Measurements from ENCODE around the gene ZBED1.

DNA sequence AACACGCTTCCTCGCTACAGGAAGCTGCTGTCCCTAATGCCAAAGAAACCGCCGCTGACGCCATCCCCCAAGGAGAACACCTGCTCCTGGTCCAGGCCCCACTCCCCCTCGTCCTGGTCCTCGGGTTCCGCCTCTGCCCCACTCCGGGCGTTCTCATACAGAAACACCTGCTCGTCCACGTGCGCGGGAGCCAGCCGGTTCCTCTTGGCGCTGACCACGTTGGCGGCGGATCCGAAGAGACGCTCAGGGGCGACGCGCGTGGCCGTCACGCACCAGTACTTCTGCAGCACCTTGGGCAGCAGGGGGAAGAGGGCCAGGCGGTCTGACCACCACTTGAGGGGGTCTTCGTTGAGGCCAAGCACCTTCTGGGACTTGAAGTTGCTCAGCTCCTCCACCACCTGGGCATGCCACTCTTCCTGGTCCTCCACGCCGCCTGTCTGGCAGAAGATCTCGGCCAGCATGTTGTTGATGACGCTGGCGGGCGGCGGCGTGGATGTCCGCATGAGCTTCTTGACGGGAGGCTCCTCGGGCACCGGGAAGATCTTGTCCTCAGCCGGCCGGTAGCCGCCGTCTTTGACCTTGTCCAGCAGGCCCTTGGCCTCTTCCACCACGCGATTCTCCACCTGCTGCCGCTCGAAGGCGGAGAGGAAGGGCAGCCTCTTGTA, 12.0 kb downstream of the ZBED1 start:
- TF ChIP-seq, protein P1, sequence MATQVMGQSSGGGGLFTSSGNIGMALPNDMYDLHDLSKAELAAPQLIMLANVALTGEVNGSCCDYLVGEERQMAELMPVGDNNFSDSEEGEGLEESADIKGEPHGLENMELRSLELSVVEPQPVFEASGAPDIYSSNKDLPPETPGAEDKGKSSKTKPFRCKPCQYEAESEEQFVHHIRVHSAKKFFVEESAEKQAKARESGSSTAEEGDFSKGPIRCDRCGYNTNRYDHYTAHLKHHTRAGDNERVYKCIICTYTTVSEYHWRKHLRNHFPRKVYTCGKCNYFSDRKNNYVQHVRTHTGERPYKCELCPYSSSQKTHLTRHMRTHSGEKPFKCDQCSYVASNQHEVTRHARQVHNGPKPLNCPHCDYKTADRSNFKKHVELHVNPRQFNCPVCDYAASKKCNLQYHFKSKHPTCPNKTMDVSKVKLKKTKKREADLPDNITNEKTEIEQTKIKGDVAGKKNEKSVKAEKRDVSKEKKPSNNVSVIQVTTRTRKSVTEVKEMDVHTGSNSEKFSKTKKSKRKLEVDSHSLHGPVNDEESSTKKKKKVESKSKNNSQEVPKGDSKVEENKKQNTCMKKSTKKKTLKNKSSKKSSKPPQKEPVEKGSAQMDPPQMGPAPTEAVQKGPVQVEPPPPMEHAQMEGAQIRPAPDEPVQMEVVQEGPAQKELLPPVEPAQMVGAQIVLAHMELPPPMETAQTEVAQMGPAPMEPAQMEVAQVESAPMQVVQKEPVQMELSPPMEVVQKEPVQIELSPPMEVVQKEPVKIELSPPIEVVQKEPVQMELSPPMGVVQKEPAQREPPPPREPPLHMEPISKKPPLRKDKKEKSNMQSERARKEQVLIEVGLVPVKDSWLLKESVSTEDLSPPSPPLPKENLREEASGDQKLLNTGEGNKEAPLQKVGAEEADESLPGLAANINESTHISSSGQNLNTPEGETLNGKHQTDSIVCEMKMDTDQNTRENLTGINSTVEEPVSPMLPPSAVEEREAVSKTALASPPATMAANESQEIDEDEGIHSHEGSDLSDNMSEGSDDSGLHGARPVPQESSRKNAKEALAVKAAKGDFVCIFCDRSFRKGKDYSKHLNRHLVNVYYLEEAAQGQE (IDR thresholded peaks at IDR 0.05), result no peak
- TF ChIP-seq, protein P2, sequence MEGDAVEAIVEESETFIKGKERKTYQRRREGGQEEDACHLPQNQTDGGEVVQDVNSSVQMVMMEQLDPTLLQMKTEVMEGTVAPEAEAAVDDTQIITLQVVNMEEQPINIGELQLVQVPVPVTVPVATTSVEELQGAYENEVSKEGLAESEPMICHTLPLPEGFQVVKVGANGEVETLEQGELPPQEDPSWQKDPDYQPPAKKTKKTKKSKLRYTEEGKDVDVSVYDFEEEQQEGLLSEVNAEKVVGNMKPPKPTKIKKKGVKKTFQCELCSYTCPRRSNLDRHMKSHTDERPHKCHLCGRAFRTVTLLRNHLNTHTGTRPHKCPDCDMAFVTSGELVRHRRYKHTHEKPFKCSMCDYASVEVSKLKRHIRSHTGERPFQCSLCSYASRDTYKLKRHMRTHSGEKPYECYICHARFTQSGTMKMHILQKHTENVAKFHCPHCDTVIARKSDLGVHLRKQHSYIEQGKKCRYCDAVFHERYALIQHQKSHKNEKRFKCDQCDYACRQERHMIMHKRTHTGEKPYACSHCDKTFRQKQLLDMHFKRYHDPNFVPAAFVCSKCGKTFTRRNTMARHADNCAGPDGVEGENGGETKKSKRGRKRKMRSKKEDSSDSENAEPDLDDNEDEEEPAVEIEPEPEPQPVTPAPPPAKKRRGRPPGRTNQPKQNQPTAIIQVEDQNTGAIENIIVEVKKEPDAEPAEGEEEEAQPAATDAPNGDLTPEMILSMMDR (IDR thresholded peaks at IDR 0.05; ENCODE audit: low read depth, low read length, missing input control), result no peak
- TF ChIP-seq RAD21 (IDR thresholded peaks at IDR 0.05), result no peak
- TF ChIP-seq NR2F2 (IDR thresholded peaks at IDR 0.05), result no peak
- TF ChIP-seq, protein P3, sequence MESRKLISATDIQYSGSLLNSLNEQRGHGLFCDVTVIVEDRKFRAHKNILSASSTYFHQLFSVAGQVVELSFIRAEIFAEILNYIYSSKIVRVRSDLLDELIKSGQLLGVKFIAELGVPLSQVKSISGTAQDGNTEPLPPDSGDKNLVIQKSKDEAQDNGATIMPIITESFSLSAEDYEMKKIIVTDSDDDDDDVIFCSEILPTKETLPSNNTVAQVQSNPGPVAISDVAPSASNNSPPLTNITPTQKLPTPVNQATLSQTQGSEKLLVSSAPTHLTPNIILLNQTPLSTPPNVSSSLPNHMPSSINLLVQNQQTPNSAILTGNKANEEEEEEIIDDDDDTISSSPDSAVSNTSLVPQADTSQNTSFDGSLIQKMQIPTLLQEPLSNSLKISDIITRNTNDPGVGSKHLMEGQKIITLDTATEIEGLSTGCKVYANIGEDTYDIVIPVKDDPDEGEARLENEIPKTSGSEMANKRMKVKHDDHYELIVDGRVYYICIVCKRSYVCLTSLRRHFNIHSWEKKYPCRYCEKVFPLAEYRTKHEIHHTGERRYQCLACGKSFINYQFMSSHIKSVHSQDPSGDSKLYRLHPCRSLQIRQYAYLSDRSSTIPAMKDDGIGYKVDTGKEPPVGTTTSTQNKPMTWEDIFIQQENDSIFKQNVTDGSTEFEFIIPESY (IDR thresholded peaks at IDR 0.05), result no peak
- TF ChIP-seq TAF1 (conservative IDR thresholded peaks at IDR 0.05), result no peak
- TF ChIP-seq, protein P4, sequence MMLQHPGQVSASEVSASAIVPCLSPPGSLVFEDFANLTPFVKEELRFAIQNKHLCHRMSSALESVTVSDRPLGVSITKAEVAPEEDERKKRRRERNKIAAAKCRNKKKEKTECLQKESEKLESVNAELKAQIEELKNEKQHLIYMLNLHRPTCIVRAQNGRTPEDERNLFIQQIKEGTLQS (IDR thresholded peaks at IDR 0.05), result no peak
- TF ChIP-seq SP1 (IDR thresholded peaks at IDR 0.05), result no peak
- no peak for TF ChIP-seq YY1 (IDR thresholded peaks at IDR 0.05)
- TF ChIP-seq EGR1 (IDR thresholded peaks at IDR 0.05; ENCODE audit: low read depth in 2 of 2), result no peak
- TF ChIP-seq GABPA (IDR thresholded peaks at IDR 0.05 in 1 of 2, conservative IDR thresholded peaks at IDR 0.05 in 1 of 2), result no peak
